Activated CD8-positive, alpha-beta memory T cell treated with anti-CD3 and anti-CD28 coated beads, Interleukin-2, amount 50 U/mL, for 24 hours (primary cell): ENCODE results near the gene ZNF282.

ENCODE experiments used
- DNase-seq: peaks from one replicate; pipeline ENCODE4 v3.0.0-alpha.2; 2020; ENCODE audit errors: extremely low read depth

ZNF282 gene

GRCh38 chr7:149195180-149196150, at the start of gene ZNF282:
Gene ZNF282, plus strand, starts transcription at chr7:149195546. Its CDS starts 44 bp downstream, at chr7:149195590.
- peak; percentile 36 for DNase-seq

- no peak for DNase-seq
These were observed 48.1 kb upstream of the ZNF282 start, which contains the start of gene ZNF398 for GRCh38 chr7:149147072-149147751. Gene ZNF398, plus strand, starts transcription at chr7:149147453. Its CDS starts 290 bp downstream, at chr7:149147743.

- DNase-seq = no peak
These were observed 47.3 kb upstream of the ZNF282 start for GRCh38 chr7:149147752-149148653.

GRCh38 chr7:149150981-149151380, 44.4 kb upstream of the ZNF282 start:
- no peak for DNase-seq

GRCh38 chr7:149153346-149153745, 42.0 kb upstream of the ZNF282 start:
- DNase-seq = no peak

GRCh38 chr7:149154056-149154455, 41.3 kb upstream of the ZNF282 start:
- no peak for DNase-seq

GRCh38 chr7:149156898-149157297, 38.4 kb upstream of the ZNF282 start:
- DNase-seq = no peak

- DNase-seq = no peak
These were observed 34.0 kb upstream of the ZNF282 start for GRCh38 chr7:149161241-149161848.

- no peak for DNase-seq
These were observed 29.2 kb upstream of the ZNF282 start for GRCh38 chr7:149166142-149166541.

GRCh38 chr7:149166630-149167352, 28.6 kb upstream of the ZNF282 start:
- DNase-seq = no peak

- no peak for DNase-seq
These were observed 23.3 kb upstream of the ZNF282 start for GRCh38 chr7:149171892-149172533.

- no peak for DNase-seq
These were observed 22.8 kb upstream of the ZNF282 start for GRCh38 chr7:149172534-149172920.

GRCh38 chr7:149175150-149175549, 20.2 kb upstream of the ZNF282 start:
- DNase-seq = no peak

GRCh38 chr7:149179241-149179640, 16.1 kb upstream of the ZNF282 start:
- no peak for DNase-seq

GRCh38 chr7:149180722-149181449, 14.5 kb upstream of the ZNF282 start:
- no peak for DNase-seq

- no peak for DNase-seq
These were observed 13.9 kb upstream of the ZNF282 start for GRCh38 chr7:149181450-149181790.

- DNase-seq = no peak
These were observed 11.1 kb upstream of the ZNF282 start for GRCh38 chr7:149184274-149184673.

- no peak for DNase-seq
These were observed 7.1 kb upstream of the ZNF282 start for GRCh38 chr7:149188213-149188612.

- DNase-seq = no peak
These were observed 6.6 kb upstream of the ZNF282 start for GRCh38 chr7:149188637-149189259.
